CD14-positive monocyte (primary cell): ENCODE results near the gene IQCF5. TPM values are rescaled to one million over a fixed set of nuclear protein-coding genes. Genes with fewer than 3 reads are reported as not detected.

Source experiments
- DNase-seq, 3 donors: peaks; one replicate each; pipeline ENCODE4 v3.0.0-alpha.2; 2011 to 2022
- H2AFZ ChIP-seq: 2 replicates; pipeline ENCODE4 v1.6.0; 2012; ENCODE audit warnings: mild to moderate bottlenecking, low read depth, low read length, inconsistent platforms; ENCODE audit not compliant: insufficient read depth, poor library complexity, severe bottlenecking
- H3K27ac ChIP-seq, 2 donors: 1 replicate in 1 of 2; 2 replicates in 1 of 2; pipeline ENCODE4 v1.5.1; 2012 to 2013; ENCODE audit warnings: low read length in 2 of 2, control low read depth in 1 of 2, inconsistent platforms in 1 of 2, low read depth in 1 of 2, mild to moderate bottlenecking in 1 of 2
- H3K27me3 ChIP-seq, 2 donors: one replicate each; pipeline versions ENCODE4 v1.6.0 to v1.6.1; 2011 to 2013; ENCODE audit warnings: low read length in 2 of 2; ENCODE audit not compliant: control insufficient read depth in 2 of 2, insufficient read depth in 2 of 2
- H3K36me3 ChIP-seq, 2 donors: replicated peaks in 1 of 2; 1 replicate in 1 of 2; 2 replicates in 1 of 2; pipeline versions ENCODE4 v1.5.1 to v1.6.1; 2012 to 2013; ENCODE audit warnings: low read length in 2 of 2, control low read depth in 1 of 2, inconsistent platforms in 1 of 2, mild to moderate bottlenecking in 1 of 2; ENCODE audit not compliant: insufficient read depth in 2 of 2, control insufficient read depth in 1 of 2
- H3K4me1 ChIP-seq, 2 donors: 1 replicate in 1 of 2; 2 replicates in 1 of 2; pipeline versions ENCODE4 v1.5.1 to v1.6.1; 2012 to 2013; ENCODE audit warnings: low read length in 2 of 2, control low read depth in 1 of 2, inconsistent platforms in 1 of 2, mild to moderate bottlenecking in 1 of 2, moderate library complexity in 1 of 2; ENCODE audit not compliant: insufficient read depth in 2 of 2, control insufficient read depth in 1 of 2
- H3K4me2 ChIP-seq: replicated peaks from 2 replicates; pipeline ENCODE3; 2012; ENCODE audit warnings: low read length, moderate library complexity, mild to moderate bottlenecking; ENCODE audit not compliant: poor library complexity, severe bottlenecking; ENCODE audit errors: extremely low read depth
- H3K4me3 ChIP-seq, 3 experiments: fragments of 200-600 bp in 1 of 3; sonication (generic) in 1 of 3; replicated peaks in 1 of 3; 1 replicate in 2 of 3; 2 replicates in 1 of 3; pipeline ENCODE4 v1.5.1; 2011 to 2013; ENCODE audit warnings: low read length in 3 of 3, mild to moderate bottlenecking in 3 of 3, control low read depth in 2 of 3, low read depth in 2 of 3, inconsistent platforms in 1 of 3, moderate library complexity in 1 of 3
- H3K79me2 ChIP-seq: 2 replicates; pipeline ENCODE4 v1.6.0; 2012; ENCODE audit warnings: mild to moderate bottlenecking, control low read depth, inconsistent platforms, low read length, moderate library complexity; ENCODE audit not compliant: insufficient read depth
- H3K9ac ChIP-seq: 2 replicates; pipeline ENCODE4 v1.6.0; 2017; ENCODE audit warnings: low read length, mild to moderate bottlenecking; ENCODE audit not compliant: insufficient read depth, poor library complexity, severe bottlenecking
- H3K9me3 ChIP-seq, 2 donors: replicated peaks in 1 of 2; 1 replicate in 1 of 2; 2 replicates in 1 of 2; pipeline versions ENCODE4 v1.5.1 to v1.6.1; 2012 to 2013; ENCODE audit warnings: low read length in 2 of 2, control low read depth in 1 of 2; ENCODE audit not compliant: control insufficient read depth in 1 of 2, insufficient read depth in 1 of 2
- H4K20me1 ChIP-seq: 2 replicates; pipeline ENCODE4 v1.6.0; 2012; ENCODE audit warnings: mild to moderate bottlenecking, low read length, control low read depth, moderate library complexity; ENCODE audit not compliant: insufficient read depth
- H3K27ac Mint-ChIP-seq, 7 donors: one replicate each; pipeline ENCODE4 v1.8.0; 2020; ENCODE audit warnings: mild to moderate bottlenecking in 7 of 7, mixed read lengths in 7 of 7, moderate library complexity in 6 of 7, inconsistent platforms in 2 of 7
- H3K27me3 Mint-ChIP-seq, 3 donors: one replicate each; pipeline ENCODE4 v1.8.0; 2021 to 2022; ENCODE audit warnings: low read depth in 3 of 3, mild to moderate bottlenecking in 3 of 3, mixed read lengths in 3 of 3, moderate library complexity in 3 of 3, inconsistent platforms in 1 of 3
- H3K36me3 Mint-ChIP-seq, 2 donors: one replicate each; pipeline ENCODE4 v1.8.0; 2020; ENCODE audit warnings: mixed read lengths in 2 of 2, inconsistent platforms in 1 of 2, mild to moderate bottlenecking in 1 of 2
- H3K4me1 Mint-ChIP-seq: one replicate; pipeline ENCODE4 v1.8.0; 2020; ENCODE audit warnings: mild to moderate bottlenecking, mixed read lengths
- H3K4me3 Mint-ChIP-seq, 2 donors: one replicate each; pipeline ENCODE4 v1.8.0; 2020; ENCODE audit warnings: mild to moderate bottlenecking in 2 of 2, mixed read lengths in 2 of 2, moderate library complexity in 1 of 2
- H3K9me3 Mint-ChIP-seq, 7 donors: one replicate each; pipeline ENCODE4 v1.8.0; 2020 to 2022; ENCODE audit warnings: mixed read lengths in 7 of 7, mild to moderate bottlenecking in 6 of 7, moderate library complexity in 6 of 7, inconsistent platforms in 2 of 7
- CTCF ChIP-seq: fragments of 200-600 bp; IDR thresholded peaks from one replicate; pipeline ENCODE4 v1.8.0; 2022; ENCODE audit warnings: antibody characterized with exemption, mild to moderate bottlenecking
- WGBS: methylation state at CpG from one replicate; pipeline ENCODE4 v1.1.5; 2013; ENCODE audit warnings: missing lambda C conversion rate; ENCODE audit not compliant: insufficient coverage; 5-methylcytosine and 5-hydroxymethylcytosine counted together
- intact Hi-C, 2 donors: fragments of 100-400 bp; cut with micrococcal nuclease; formaldehyde crosslinking; loops; one replicate each; pipeline versions ENCODE4 v1.15.0 to v1.15.1; 2023
- polyA plus RNA-seq, 3 donors: library from polyadenylated mRNA; depleted of rRNA in 1 of 3; unstranded in 2 of 3; stranded (reverse) in 1 of 3; fragments of 300-500 nt in 2 of 3; fragments of >200 nt in 1 of 3; fragmentation: Illumina TruSeq in 2 of 3; gene quantifications; 1 replicate in 2 of 3; 2 replicates in 1 of 3; pipeline ENCODE4 v1.2.3, GENCODE V29; 2012 to 2021

IQCF5 gene
- polyA plus RNA-seq, 3 donors: not detected

GRCh38 chr3:51879937-51880336 is 4.5 kb upstream of the IQCF5 start:
- Mint-ChIP-seq H3K27me3 (peaks cover 6 to 24% (median 15%) of the 10 kb centered on the region in 3 donors), H3K27ac (no peak overlapping the region), H3K4me3 (no peak overlapping the region), H3K4me1 (no peaks in the 10 kb centered on the region), H3K9me3 (peaks cover 0 to 9% (median 1%) of the 10 kb centered on the region in 7 donors), H3K36me3 (no peaks in the 10 kb centered on the region)
- Histone ChIP-seq H3K9me3 (no peaks in the 10 kb centered on the region), H3K4me1 (no peaks in the 10 kb centered on the region), H4K20me1 (no peaks in the 10 kb centered on the region), H3K79me2 (no peaks in the 10 kb centered on the region), H3K27me3 (peaks cover 6 to 7% of the 10 kb centered on the region in 2 donors), H3K36me3 (no peaks in the 10 kb centered on the region), H3K9ac (no peak overlapping the region), H3K27ac (no peak overlapping the region), H2AFZ (no peak overlapping the region), H3K4me2 (no peak overlapping the region), H3K4me3 (no peak overlapping the region)
- intact Hi-C loops: no loop called here
- no peak for TF ChIP-seq CTCF
- WGBS: no CpG with 5 or more reads among the region's 2 CpGs
- DNase-seq: no peak

DNA sequence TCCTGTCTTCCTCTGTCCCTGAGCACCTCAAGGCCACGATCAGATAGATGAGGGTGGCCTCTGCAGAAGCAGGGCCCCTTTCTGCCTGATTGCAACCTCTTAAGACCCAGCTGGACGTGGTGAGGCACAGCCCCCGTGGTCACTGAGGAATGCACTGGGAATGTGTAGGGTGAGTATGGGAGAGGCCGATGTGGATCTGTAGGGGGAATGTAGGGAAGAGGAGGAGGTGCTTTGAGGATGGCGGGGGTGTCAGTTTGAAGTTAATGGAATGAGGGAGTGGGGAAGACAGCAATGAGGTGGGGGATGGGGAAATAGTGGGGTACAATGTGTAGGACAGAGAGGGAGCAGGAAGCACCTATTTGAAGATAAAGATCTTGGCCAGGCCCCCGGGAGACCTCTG is 785 bp upstream of the IQCF5 start:
- intact Hi-C loops: no loop called here
- 80% methylated on average over 6 of the region's 6 CpGs for WGBS
- DNase-seq: no peak
- TF ChIP-seq CTCF: no peak
- H3K36me3 Mint-ChIP-seq: no peaks in the 10 kb centered on the region
- Histone ChIP-seq H3K9ac (no peak overlapping the region), H3K27me3 (no peaks in the 10 kb centered on the region), H2AFZ (no peak overlapping the region), H3K4me3 (no peak overlapping the region), H3K27ac (no peak overlapping the region), H3K4me2 (no peak overlapping the region), H4K20me1 (no peaks in the 10 kb centered on the region), H3K9me3 (no peaks in the 10 kb centered on the region), H3K36me3 (no peaks in the 10 kb centered on the region), H3K4me1 (no peaks in the 10 kb centered on the region), H3K79me2 (no peaks in the 10 kb centered on the region)
- peaks cover 3 to 22% (median 7%) of the 10 kb centered on the region in 3 donors for H3K27me3 Mint-ChIP-seq
- H3K9me3 Mint-ChIP-seq: peaks cover 0 to 9% (median 1%) of the 10 kb centered on the region in 7 donors
- no peak overlapping the region for H3K4me3 Mint-ChIP-seq
- H3K4me1 Mint-ChIP-seq: no peaks in the 10 kb centered on the region
- no peak overlapping the region for H3K27ac Mint-ChIP-seq
